ENCODE measurements around the gene SLC8B1.

The SLC8B1 gene

DNA sequence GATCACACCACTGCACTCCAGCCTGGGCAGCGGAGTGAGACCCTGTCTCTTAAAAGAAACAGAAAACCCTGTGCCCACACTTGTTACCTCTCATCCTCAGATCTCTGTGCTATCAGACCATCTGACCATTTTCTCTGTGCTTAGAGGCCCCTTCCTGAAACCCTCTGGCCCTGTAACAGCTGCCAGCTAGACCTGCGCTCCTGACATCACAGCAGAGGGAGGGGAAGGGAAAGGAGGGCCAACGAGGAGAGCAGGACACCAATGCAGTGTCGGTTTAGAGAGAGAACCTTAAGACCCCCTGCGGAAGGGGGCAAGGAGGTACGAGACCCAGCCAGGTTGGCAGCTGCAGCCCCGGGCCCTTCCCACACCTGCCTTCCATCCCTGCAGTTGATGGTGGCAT lies 42.4 kb downstream of the SLC8B1 start:
- Histone ChIP-seq H3K9ac (ENCODE audit: low read length) (no peak overlapping the region), H3K27ac (ENCODE audit: low read depth, low read length) (no peak overlapping the region), H3K27me3 (ENCODE audit: control insufficient read depth, insufficient read depth, low read length) (no peaks in the 10 kb centered on the region), H3K9me3 (ENCODE audit: control insufficient read depth, insufficient read depth, low read depth, low read length) (no peaks in the 10 kb centered on the region), H3K36me3 (ENCODE audit: control insufficient read depth, insufficient read depth, low read length) (peaks cover 49% of the 10 kb centered on the region), H3K4me3 (ENCODE audit: low read depth, low read length) (no peak overlapping the region), H3K4me1 (ENCODE audit: control insufficient read depth, insufficient read depth, low read length) (no peaks in the 10 kb centered on the region)

DNA sequence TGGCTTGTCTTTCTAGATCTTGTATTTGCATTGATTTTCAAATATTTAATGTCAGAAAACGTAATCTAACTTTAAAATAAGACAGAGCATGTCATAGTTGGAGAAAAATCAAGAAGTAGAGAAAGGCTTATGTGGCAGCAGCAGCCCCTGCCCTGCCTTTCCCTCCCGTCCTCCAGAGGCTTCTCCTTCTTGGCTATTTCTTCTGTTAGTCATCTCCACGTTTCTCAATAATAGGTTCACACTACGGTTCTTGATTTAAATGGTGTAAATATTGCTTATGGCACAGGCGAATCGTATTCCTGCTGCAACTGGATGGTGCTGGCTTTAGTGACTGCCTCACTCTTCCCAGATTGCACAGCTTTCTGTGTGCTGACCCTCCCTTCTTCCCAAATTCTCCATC lies 42.8 kb downstream of the SLC8B1 start:
- Histone ChIP-seq H3K27me3 (ENCODE audit: control insufficient read depth, insufficient read depth, low read length) (no peaks in the 10 kb centered on the region), H3K27ac (ENCODE audit: low read depth, low read length) (no peak overlapping the region), H3K4me1 (ENCODE audit: control insufficient read depth, insufficient read depth, low read length) (no peaks in the 10 kb centered on the region)

DNA sequence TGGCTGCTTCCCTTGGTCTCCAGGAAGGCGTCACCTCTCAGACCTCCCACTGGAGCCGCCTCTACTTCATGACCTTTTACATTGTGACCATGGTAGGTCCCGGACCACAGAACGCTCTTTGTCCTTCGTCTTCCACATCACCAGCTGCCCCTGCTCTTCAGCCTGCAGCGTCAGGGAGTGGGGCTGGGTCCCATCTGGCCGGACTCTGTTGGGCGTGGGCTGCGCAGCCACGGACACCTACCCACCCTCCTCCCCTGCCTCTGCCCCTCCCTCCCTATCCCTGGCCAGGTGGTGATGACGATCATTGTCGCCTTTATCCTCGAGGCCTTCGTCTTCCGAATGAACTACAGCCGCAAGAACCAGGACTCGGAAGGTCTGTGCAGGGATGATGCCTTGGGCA lies 43.3 kb downstream of the SLC8B1 start:
- Histone ChIP-seq H3K9me3 (ENCODE audit: control insufficient read depth, insufficient read depth, low read depth, low read length) (no peaks in the 10 kb centered on the region), H3K27me3 (ENCODE audit: control insufficient read depth, insufficient read depth, low read length) (no peaks in the 10 kb centered on the region), H3K4me3 (ENCODE audit: low read depth, low read length) (no peak overlapping the region), H3K4me1 (ENCODE audit: control insufficient read depth, insufficient read depth, low read length) (no peaks in the 10 kb centered on the region), H3K36me3 (ENCODE audit: control insufficient read depth, insufficient read depth, low read length) (peaks cover 52% of the 10 kb centered on the region), H3K9ac (ENCODE audit: low read length) (no peak overlapping the region), H3K27ac (ENCODE audit: low read depth, low read length) (no peak overlapping the region)

More for the DNA sequence above, 42.8 kb downstream of the SLC8B1 start:
- Histone ChIP-seq H3K36me3 (ENCODE audit: control insufficient read depth, insufficient read depth, low read length) (peaks cover 49% of the 10 kb centered on the region), H3K4me3 (ENCODE audit: low read depth, low read length) (no peak overlapping the region), H3K9me3 (ENCODE audit: control insufficient read depth, insufficient read depth, low read depth, low read length) (no peaks in the 10 kb centered on the region), H3K9ac (ENCODE audit: low read length) (no peak overlapping the region)

DNA sequence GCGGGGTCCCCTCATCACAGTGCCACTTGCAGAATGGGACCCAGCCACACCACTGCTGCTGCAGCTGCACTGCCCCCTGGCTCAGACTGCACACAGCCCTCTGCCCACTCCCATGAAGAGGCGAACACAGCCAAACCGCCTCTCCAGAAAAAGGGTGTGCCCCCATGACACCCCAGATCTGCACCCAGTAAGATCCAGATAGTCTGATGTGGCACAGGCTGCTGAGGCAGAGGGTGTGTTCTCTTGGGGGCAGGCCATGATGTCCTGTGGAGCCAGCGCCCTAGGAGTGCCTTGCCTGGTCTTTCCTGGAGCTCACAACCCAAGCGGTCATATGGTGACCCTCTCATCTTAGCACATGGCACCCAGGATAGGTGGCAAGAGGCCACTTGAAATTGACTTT lies 44.4 kb downstream of the SLC8B1 start:
- Histone ChIP-seq H3K9me3 (ENCODE audit: control insufficient read depth, insufficient read depth, low read depth, low read length) (no peaks in the 10 kb centered on the region), H3K27ac (ENCODE audit: low read depth, low read length) (no peak overlapping the region), H3K4me3 (ENCODE audit: low read depth, low read length) (no peak overlapping the region), H3K27me3 (ENCODE audit: control insufficient read depth, insufficient read depth, low read length) (no peaks in the 10 kb centered on the region), H3K9ac (ENCODE audit: low read length) (no peak overlapping the region), H3K36me3 (ENCODE audit: control insufficient read depth, insufficient read depth, low read length) (peaks cover 52% of the 10 kb centered on the region), H3K4me1 (ENCODE audit: control insufficient read depth, insufficient read depth, low read length) (peaks cover 3% of the 10 kb centered on the region; the same call in 1 of the 2 replicates)

DNA sequence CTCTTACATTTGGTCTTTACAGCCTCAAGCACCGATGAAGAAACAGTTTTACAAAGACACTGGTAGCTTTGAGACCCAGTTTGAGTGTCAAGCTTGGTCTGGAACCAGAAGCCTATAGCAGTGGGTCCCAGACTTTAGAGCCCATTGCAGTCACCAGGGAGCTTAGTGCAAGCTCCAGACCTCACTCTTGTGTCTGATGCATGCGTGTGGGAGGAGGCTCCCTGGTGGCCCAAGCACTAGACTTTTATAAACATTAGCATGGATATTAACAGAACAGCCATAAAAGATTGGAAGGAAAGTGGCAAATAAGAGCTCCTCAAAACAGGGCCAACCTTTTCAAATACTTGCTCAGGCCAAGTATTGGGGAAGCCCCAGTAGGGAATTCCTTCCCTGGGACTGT lies 45.5 kb downstream of the SLC8B1 start:
- H3K9me3 ChIP-seq (ENCODE audit: control insufficient read depth, insufficient read depth, low read depth, low read length): no peaks in the 10 kb centered on the region
- peaks cover 57% of the 10 kb centered on the region for H3K36me3 ChIP-seq (ENCODE audit: control insufficient read depth, insufficient read depth, low read length)
- H3K27me3 ChIP-seq (ENCODE audit: control insufficient read depth, insufficient read depth, low read length): no peaks in the 10 kb centered on the region
- no peak overlapping the region for H3K4me3 ChIP-seq (ENCODE audit: low read depth, low read length)
- H3K4me1 ChIP-seq (ENCODE audit: control insufficient read depth, insufficient read depth, low read length): peaks cover 3% of the 10 kb centered on the region; the same call in 1 of the 2 replicates
- H3K27ac ChIP-seq (ENCODE audit: low read depth, low read length): no peak overlapping the region
- H3K9ac ChIP-seq (ENCODE audit: low read length): no peak overlapping the region

DNA sequence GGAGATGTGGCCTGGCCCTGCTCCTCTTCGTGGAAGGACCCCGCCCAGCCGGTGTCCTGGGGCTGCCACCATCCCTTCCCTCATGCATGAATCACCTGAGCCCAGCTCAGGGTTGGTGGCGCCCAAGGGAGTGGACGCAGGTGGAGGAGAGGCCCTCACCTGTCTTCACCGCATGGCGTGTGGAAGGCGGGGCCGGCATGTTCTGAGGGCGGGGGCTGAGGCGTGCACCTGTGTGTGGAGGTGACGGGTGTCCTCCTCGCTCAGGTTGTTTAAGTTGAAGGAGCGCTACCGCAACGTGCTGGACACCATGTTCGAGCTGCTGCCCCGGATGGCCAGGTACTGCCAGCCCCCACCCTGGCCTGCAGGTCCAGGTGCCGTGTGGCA lies 47.0 kb downstream of the SLC8B1 start:
- H3K4me1 ChIP-seq (ENCODE audit: control insufficient read depth, insufficient read depth, low read length): peaks cover 3% of the 10 kb centered on the region; the same call in 1 of the 2 replicates
- no peak overlapping the region for H3K27ac ChIP-seq (ENCODE audit: low read depth, low read length)
- peaks cover 49% of the 10 kb centered on the region for H3K36me3 ChIP-seq (ENCODE audit: control insufficient read depth, insufficient read depth, low read length)

DNA sequence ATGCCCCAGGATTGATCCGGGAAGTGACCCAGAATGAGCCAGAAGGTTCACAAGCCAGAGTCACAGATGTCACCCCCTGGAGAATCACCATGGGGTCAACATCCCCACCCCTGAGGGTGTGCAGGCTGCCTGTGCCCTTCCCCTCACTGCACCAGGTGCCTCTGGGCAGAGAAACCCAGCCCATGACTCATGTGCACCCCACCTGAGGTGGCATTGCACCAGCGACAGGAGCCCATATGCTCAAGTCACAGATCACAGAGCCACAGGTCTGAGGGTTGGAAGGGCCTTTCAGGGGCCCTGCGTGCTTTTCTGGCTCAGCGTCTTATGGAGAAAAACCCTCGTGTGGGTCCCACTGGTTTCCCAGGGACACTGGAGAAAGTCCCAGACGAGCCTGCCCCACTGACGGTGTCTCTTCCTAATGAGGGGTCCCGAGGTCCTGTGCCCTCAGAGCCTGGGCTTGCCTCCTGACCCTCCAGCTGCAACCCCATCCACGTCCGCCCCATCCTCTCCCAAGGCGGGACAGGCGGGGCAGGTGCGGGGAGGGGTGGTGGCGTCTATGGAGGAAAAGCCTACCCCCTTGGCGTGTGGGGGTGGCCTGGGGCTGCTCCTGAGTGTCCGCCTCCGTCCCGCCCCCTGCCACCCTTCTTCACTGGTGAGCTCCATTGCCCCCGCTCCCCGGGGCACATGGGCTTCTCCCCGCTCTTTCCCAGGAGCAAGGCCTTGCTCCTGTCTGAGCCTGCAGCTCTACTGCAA lies 47.6 kb downstream of the SLC8B1 start:
- H3K4me1 ChIP-seq (ENCODE audit: control insufficient read depth, insufficient read depth, low read length): peaks cover 3% of the 10 kb centered on the region; the same call in 1 of the 2 replicates
- H3K9me3 ChIP-seq (ENCODE audit: control insufficient read depth, insufficient read depth, low read depth, low read length): no peaks in the 10 kb centered on the region
- H3K36me3 ChIP-seq (ENCODE audit: control insufficient read depth, insufficient read depth, low read length): peaks cover 44% of the 10 kb centered on the region
- H3K27me3 ChIP-seq (ENCODE audit: control insufficient read depth, insufficient read depth, low read length): no peaks in the 10 kb centered on the region
- no peak overlapping the region for H3K9ac ChIP-seq (ENCODE audit: low read length)
- H3K27ac ChIP-seq (ENCODE audit: low read depth, low read length): no peak overlapping the region
- no peak overlapping the region for H3K4me3 ChIP-seq (ENCODE audit: low read depth, low read length)

More for the DNA sequence above, 47.0 kb downstream of the SLC8B1 start:
- Histone ChIP-seq H3K4me3 (ENCODE audit: low read depth, low read length) (no peak overlapping the region), H3K9ac (ENCODE audit: low read length) (no peak overlapping the region), H3K27me3 (ENCODE audit: control insufficient read depth, insufficient read depth, low read length) (no peaks in the 10 kb centered on the region), H3K9me3 (ENCODE audit: control insufficient read depth, insufficient read depth, low read depth, low read length) (no peaks in the 10 kb centered on the region)

DNA sequence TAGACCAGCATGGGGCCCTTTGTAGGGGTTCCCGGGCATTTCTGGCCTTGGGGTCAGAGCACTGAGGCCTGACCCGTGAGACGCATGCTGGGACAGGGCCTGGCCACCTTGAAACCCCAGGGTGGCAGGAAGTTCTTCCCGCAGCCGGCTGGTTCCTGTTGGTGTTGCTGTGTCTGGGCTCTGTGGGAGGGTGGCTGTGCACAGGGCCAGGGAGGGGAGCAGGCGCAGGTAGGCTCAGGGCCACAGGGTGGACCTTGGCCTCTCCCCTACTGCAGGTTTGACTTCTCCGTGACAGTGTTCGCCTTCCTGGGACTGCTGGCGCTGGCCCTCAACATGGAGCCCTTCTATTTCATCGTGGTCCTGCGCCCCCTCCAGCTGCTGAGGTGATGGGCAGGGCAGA lies 48.2 kb downstream of the SLC8B1 start:
- H3K27ac ChIP-seq (ENCODE audit: low read depth, low read length): no peak overlapping the region; the same call in 1 of the 2 replicates

DNA sequence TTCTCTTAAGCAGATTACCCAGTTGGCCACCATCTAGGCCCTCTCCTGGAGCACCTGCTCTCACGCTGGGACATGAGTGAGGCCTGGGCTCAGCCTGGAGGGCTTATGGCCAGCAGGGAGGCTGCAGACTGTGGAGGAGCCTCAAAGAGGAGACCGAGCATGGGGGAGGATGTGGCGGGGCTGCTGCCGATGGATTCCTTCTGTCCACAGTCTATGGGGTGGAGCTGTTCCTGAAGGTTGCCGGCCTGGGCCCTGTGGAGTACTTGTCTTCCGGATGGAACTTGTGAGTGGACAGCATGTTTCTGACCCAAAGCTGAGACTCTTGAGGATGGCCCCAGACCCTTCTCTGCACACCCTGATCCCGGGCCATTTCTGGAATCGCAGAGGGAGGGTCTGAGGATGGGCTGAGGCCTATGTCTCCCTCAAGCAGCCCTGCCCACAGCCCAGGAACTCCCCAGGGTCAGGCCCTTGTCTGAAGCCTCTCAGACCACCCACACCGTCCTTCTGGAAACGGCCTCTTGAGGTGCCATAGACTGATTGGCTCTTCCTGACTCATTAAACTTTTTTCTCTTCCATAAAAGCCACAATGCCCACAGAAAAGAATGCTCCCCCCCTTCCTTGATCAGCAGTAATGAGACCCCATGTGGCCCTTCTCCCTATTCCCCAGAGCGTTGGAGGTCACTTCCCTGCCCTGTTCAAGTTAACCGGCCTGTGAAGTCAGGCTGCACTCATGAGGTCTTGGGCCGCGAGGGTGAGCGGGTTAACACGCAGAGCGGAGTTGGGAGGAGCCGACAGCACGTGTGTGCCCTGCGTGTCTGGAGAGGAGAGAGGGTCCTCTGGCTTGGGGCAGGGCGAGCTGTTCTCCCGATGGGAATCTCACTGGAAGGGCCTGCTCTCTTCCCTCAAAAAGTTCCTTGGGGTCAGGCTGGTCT lies 49.0 kb downstream of the SLC8B1 start:
- no peaks in the 10 kb centered on the region for H3K9me3 ChIP-seq (ENCODE audit: control insufficient read depth, insufficient read depth, low read depth, low read length)
- peaks cover 33% of the 10 kb centered on the region for H3K36me3 ChIP-seq (ENCODE audit: control insufficient read depth, insufficient read depth, low read length)
- H3K9ac ChIP-seq (ENCODE audit: low read length): no peak overlapping the region
- H3K4me1 ChIP-seq (ENCODE audit: control insufficient read depth, insufficient read depth, low read length): peaks cover 3% of the 10 kb centered on the region; the same call in 1 of the 2 replicates
- no peak overlapping the region for H3K27ac ChIP-seq (ENCODE audit: low read depth, low read length)
- no peak overlapping the region for H3K4me3 ChIP-seq (ENCODE audit: low read depth, low read length)
- H3K27me3 ChIP-seq (ENCODE audit: control insufficient read depth, insufficient read depth, low read length): no peaks in the 10 kb centered on the region

More for the DNA sequence above, 48.2 kb downstream of the SLC8B1 start:
- H3K4me3 ChIP-seq (ENCODE audit: low read depth, low read length): no peak overlapping the region
- no peaks in the 10 kb centered on the region for H3K9me3 ChIP-seq (ENCODE audit: control insufficient read depth, insufficient read depth, low read depth, low read length)
- no peak overlapping the region for H3K9ac ChIP-seq (ENCODE audit: low read length)
- H3K4me1 ChIP-seq (ENCODE audit: control insufficient read depth, insufficient read depth, low read length): peaks cover 3% of the 10 kb centered on the region; the same call in 1 of the 2 replicates
- H3K36me3 ChIP-seq (ENCODE audit: control insufficient read depth, insufficient read depth, low read length): peaks cover 38% of the 10 kb centered on the region
- no peaks in the 10 kb centered on the region for H3K27me3 ChIP-seq (ENCODE audit: control insufficient read depth, insufficient read depth, low read length)

DNA sequence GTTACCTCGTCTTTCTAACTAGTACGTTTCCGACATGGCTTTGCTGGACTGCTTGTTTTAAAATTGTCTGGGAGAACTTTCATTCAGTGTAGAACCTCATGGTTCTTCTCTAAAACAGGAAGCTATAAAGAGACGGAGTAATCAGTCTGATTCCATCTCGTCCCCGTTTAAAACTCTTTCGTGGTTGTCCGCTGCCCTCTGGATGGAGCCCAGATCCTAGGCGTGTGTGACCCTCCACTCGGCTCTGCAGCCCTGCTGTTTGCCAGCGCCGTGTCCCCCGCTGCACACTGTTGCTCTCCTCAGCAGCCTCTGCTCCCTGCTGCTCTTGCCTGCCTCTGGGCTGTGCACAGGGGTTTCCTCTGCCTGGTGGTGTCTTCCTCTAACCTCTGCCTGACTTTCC lies 50.2 kb downstream of the SLC8B1 start:
- H3K27me3 ChIP-seq (ENCODE audit: control insufficient read depth, insufficient read depth, low read length): no peaks in the 10 kb centered on the region
- H3K9ac ChIP-seq (ENCODE audit: low read length): no peak overlapping the region
- no peak overlapping the region for H3K4me3 ChIP-seq (ENCODE audit: low read depth, low read length)
- H3K27ac ChIP-seq (ENCODE audit: low read depth, low read length): no peak overlapping the region
- H3K36me3 ChIP-seq (ENCODE audit: control insufficient read depth, insufficient read depth, low read length): peaks cover 25% of the 10 kb centered on the region
- peaks cover 3% of the 10 kb centered on the region; the same call in 1 of the 2 replicates for H3K4me1 ChIP-seq (ENCODE audit: control insufficient read depth, insufficient read depth, low read length)
- H3K9me3 ChIP-seq (ENCODE audit: control insufficient read depth, insufficient read depth, low read depth, low read length): no peaks in the 10 kb centered on the region

DNA sequence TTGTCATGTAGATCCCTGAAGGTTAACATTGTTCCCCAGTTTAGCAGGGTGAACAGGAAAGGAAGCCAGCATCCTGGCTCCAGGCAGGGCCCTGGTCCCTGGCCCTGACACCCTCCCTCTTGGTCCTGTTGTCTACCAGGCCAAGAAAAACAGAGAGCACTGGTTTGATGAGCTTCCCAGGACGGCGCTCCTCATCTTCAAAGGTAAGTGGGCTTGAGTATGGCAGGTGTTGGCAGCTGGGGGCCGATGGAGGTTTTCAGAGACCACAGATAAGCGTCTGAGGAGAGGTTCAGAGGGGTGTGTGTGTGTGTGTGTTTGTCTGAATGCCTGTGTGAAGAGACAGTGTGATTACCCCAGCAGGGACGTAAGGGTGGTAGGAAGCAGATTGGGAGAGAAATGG lies 56.3 kb downstream of the SLC8B1 start:
- Histone ChIP-seq H3K36me3 (ENCODE audit: control insufficient read depth, insufficient read depth, low read length) (peaks cover 30% of the 10 kb centered on the region), H3K4me3 (ENCODE audit: low read depth, low read length) (no peak overlapping the region), H3K27me3 (ENCODE audit: control insufficient read depth, insufficient read depth, low read length) (no peaks in the 10 kb centered on the region), H3K9ac (ENCODE audit: low read length) (no peak overlapping the region), H3K27ac (ENCODE audit: low read depth, low read length) (no peak overlapping the region), H3K4me1 (ENCODE audit: control insufficient read depth, insufficient read depth, low read length) (no peaks in the 10 kb centered on the region; the same call in 1 of the 2 replicates), H3K9me3 (ENCODE audit: control insufficient read depth, insufficient read depth, low read depth, low read length) (no peaks in the 10 kb centered on the region)

All from HUES6 (cell line).